ENCODE results near the gene PHLPP2.

The PHLPP2 gene, protein sequence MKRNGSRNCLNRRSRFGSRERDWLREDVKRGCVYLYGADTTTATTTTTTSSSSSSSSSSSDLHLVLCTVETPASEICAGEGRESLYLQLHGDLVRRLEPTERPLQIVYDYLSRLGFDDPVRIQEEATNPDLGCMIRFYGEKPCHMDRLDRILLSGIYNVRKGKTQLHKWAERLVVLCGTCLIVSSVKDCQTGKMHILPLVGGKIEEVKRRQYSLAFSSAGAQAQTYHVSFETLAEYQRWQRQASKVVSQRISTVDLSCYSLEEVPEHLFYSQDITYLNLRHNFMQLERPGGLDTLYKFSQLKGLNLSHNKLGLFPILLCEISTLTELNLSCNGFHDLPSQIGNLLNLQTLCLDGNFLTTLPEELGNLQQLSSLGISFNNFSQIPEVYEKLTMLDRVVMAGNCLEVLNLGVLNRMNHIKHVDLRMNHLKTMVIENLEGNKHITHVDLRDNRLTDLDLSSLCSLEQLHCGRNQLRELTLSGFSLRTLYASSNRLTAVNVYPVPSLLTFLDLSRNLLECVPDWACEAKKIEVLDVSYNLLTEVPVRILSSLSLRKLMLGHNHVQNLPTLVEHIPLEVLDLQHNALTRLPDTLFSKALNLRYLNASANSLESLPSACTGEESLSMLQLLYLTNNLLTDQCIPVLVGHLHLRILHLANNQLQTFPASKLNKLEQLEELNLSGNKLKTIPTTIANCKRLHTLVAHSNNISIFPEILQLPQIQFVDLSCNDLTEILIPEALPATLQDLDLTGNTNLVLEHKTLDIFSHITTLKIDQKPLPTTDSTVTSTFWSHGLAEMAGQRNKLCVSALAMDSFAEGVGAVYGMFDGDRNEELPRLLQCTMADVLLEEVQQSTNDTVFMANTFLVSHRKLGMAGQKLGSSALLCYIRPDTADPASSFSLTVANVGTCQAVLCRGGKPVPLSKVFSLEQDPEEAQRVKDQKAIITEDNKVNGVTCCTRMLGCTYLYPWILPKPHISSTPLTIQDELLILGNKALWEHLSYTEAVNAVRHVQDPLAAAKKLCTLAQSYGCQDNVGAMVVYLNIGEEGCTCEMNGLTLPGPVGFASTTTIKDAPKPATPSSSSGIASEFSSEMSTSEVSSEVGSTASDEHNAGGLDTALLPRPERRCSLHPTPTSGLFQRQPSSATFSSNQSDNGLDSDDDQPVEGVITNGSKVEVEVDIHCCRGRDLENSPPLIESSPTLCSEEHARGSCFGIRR (N-terminal part only)

DNA sequence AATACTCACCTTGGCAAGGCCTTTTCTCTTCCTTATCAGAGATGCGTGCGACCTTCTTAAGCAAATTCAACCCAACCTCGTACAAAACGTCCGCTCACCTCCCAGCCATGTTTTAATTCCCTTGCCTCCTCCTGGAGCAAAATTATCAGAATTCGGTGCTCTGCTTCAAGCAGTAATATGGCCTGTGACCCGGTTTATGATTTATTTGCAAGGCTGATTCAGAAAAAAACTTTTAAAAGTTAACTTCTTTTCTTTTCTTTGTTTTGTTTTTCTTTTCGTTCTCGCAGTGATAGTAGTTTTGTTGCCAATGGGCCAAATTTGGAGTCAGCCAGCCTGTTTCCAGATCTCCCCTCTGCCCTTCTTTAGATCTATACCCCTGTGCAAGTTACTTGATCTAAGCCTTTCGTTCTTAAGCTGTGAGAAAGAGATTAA is at the start of gene PHLPP2:
PHLPP2 (minus strand) TSS at position 382 of the 432 bp plus-strand sequence. CDS start 9,906 bp downstream, outside the sequence.
- DNase-seq (ENCODE audit: low read depth in 2 of 2, low spot score in 1 of 2), result no peak

DNA sequence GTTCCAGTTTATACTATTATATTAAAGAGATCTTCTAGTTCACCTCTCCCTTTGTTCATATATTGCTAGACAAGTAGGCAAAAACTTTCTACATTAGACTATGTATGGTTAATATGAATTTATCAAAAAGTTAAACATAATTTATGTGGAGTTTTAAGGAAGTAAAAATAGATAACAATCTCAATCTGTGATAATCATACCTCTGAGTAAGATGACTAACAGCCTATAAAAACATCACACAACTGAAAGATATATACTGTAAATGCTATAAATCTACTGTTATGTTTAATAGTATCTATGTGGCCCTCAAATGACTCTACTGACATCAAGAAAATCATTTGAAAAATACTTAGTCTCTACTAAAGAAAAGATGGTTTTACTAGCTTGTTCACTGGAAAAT is 47.1 kb upstream of the PHLPP2 start:
- DNase-seq (ENCODE audit: low read depth in 2 of 2, low spot score in 1 of 2), result no peak

DNA sequence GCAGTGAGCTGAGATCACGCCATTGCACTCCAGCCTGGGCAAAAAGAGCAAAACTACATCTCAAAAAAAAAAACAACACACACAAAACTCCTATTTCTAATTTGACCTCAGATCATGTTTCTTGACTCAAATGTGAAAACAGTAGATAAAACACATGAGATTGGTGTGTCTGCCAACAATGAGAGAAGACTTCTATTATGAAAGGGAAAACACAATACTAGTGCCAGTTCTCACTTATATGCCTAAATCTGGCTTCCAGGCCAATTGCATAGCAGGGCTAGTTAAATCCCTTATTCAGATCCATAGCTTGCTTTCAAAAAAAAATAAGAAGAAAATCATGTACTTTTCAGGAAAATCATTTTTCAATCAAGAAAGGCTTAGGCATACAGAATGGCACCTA is 44.7 kb upstream of the PHLPP2 start:
- no peak for DNase-seq (ENCODE audit: low read depth in 2 of 2, low spot score in 1 of 2)

DNA sequence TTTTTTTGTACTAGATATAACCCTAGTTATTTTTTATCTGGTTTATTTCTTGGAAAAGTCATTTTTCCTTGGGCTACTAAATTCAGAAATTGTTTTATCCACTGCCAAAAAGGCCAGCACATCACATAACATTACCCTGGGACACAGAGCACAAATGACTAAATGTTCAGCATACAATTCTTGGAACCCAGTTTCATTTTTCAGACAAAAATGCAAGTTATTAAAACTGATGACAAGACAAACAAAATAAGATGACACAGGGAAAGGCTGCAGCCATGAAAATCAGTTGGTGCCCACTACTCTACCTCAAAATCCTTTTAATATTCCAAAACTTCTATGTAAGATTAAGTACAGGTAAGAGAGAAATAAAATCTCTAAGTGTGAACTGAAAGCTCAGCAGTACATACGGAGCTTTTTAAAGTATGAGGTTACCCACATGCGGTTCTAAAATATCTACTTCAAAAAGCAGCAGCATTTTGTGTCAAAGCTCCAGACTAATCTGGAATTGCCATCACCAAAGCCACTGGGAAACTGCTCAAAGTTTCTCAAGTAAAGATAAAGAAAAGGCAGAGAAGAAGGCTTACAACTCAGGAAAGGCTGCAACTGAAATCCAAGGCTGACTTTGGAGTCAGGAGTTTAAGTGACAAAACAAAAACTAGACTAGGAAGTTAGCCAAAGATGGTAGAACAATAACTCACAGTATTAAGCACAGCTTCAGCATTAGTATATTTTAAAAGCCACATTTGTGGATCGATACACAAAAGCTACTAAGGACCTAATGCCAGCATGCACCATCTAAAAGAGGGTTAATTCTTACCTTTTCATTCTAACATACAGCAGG is 42.8 kb upstream of the PHLPP2 start:
- no peak for DNase-seq (ENCODE audit: low read depth in 2 of 2, low spot score in 1 of 2)

DNA sequence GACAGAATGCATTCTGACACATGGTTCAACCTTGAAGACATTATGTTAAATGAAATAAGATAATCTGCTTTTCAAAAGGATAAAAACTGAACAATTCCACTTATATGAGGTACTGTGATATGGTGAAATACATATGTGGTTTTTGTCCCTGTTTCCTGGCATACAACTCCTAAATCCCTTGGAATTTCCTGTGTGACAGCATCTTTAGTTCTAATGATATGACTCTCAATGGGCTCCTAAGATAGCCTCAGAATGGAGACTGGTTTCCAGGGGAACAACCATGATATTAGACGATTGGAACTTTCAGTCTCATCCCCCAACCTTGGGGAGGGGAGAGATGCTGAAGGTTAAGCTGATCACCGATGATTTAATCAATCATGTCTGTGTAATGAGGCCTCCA is 37.7 kb upstream of the PHLPP2 start:
- no peak for DNase-seq (ENCODE audit: low read depth in 2 of 2, low spot score in 1 of 2)

DNA sequence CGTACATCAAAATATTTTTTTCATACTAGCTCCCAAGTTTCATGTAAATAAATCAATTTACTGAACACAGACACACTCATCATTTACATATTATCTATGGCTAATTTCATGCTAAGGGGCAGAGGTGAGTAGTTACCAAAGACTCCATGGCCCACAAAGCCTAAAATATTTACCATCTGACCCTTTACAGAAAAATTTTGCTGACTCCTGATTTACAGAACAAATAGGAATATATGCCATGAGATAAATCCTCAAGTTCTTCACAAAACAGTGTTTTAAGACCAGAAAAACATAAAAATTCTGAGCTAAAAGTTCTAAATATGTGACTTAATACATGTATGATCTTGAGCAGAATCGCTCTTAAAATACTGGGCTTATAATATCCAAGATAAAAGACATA is 36.6 kb upstream of the PHLPP2 start:
- DNase-seq (ENCODE audit: low read depth in 2 of 2, low spot score in 1 of 2), result no peak

DNA sequence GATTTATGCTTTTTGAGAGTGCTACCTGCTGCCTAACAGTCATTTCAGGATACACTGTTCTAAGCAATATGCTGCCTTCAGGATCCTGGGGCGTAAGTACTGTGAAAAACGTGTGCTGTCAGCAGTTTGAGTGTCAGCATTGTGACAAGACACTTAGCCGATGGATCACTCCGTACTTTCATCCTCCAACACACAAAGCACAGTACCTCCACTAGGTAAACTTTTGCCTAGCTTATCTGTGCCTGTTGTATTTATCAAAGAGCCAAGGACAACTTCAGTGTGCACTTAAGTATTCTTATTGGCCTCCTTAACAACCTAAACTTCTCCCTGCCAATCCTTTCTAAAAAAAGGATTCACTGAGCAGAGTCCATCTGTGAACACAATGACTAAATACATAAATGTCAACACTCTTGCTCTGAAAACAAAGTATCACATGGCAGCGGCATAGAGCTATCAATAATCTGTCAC is 33.8 kb upstream of the PHLPP2 start:
- DNase-seq (ENCODE audit: low read depth in 2 of 2, low spot score in 1 of 2), result no peak

DNA sequence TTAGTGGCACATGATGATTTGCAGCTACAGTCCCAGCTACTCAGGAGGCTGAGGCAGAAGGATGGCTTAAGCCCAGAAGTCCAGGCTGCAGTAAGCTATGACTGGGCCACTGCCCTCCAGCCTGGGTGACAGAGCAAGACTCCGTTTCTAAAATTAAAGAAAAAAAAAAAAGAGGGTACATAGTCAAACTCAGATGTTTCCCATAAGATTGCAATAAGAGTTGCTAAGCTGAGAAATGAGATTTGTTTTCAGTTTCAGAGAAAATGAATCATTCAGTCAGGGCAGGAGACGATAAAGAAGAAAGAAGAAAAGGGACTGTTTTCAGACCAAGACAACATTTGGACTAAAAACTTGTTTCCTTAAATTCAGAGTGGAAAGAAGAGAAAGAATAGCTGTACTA is 30.2 kb upstream of the PHLPP2 start:
- DNase-seq (ENCODE audit: low read depth in 2 of 2, low spot score in 1 of 2), result no peak

DNA sequence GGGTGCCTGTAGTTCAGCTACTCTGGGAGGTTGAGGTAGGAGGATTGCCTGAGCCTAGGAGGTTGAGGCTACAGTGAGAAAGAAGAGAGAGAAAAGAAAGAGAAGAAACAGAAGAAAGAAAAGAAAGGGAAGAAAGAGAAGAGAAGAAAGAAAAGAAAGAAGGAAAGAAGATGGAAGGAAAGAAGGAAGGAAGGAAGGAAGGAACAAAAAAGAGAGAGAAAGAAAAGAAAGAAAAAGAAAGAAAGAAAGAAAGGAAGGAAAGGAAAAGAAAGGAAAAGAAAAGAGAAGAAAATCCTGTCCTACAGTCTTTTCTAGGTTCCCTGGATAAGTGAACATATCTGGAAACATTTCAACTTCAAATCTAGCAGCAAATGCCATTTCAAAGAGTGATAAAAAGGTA is 29.6 kb upstream of the PHLPP2 start:
- DNase-seq (ENCODE audit: low read depth in 2 of 2, low spot score in 1 of 2), result no peak

DNA sequence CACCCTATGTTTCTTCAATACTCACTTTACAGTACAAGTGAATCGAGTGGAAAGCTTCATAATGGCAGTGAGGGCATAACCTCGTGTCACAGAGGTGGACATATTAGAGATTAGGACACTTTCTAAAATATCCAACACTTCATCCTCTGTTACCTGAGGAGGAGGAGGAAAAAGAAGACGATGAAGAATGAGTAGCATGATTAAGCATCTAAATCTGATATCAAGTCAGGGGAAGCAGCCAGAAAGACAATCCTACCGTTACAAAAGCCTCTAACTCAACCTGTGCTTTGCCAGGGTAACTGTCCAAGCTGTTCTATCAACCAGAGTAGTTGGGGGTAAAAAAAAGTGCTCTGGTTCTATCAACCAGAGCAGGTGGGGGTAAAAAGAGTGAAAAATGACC is 23.7 kb upstream of the PHLPP2 start:
- no peak for DNase-seq (ENCODE audit: low read depth in 2 of 2, low spot score in 1 of 2)

DNA sequence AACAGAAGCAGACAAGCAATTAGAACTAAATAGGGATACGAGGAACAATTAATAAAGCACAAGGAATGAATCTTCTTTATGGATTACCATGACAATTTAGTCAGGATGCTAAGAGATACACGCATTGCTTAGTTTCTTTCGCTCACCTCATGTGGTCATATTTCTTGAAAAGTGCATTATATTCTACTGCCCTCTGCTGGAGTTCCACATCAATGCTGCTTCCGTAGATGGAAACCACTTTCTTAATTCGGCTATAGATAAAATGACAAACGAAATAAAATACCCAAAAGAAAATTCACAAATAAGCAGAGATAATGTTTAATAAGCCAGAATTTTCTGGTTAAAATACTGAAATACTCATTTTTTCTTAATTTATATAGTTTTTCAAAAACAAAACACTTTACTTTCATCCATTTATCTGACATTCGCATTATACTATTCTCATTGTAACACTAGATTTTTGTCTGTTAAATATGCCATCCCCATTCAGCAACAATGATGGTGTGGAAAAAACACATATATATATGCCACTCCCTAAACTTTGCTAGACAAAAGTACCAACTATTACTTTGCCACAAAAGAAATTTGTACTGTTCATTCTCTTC is 22.0 kb upstream of the PHLPP2 start:
- DNase-seq (ENCODE audit: low read depth in 2 of 2, low spot score in 1 of 2), result no peak

DNA sequence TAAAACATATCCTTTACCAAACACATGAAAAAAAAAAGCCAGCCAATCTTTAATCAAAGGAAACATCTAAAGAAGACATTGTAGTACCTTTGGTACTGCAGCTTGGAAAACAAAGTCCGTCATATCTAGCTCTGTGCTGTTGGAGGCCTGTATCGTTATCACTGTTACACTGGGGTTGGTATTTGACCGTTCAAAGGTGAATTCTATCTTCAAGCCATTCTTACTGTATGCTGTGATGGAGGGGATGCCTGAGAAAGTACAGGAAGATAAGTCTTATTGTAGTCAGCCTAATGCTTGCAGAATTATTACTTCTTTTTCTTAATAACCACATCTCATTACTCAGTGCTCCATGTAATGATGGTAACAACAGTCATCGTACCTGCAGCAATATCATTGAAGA is 14.4 kb upstream of the PHLPP2 start:
- DNase-seq (ENCODE audit: low read depth in 2 of 2, low spot score in 1 of 2), result no peak

DNA sequence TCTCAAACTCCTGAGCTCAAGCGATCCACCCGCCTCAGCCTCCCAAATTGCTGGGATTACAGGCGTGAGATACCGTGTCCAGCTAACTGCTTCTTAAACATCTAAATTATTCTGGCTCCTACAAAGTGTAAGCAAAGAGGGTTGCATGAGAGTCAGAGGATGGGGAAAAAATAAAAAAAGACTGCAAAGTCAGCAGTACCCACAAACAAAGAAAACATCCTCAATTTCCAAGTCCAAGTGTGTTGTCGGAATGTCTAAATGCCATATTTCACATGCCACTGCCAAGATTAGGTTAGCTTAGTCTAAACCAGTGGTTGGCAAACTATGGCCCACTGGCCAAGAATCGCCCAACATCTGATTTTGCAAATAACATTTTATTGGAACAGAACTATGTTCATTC is 13.0 kb upstream of the PHLPP2 start:
- no peak for DNase-seq (ENCODE audit: low read depth in 2 of 2, low spot score in 1 of 2)

DNA sequence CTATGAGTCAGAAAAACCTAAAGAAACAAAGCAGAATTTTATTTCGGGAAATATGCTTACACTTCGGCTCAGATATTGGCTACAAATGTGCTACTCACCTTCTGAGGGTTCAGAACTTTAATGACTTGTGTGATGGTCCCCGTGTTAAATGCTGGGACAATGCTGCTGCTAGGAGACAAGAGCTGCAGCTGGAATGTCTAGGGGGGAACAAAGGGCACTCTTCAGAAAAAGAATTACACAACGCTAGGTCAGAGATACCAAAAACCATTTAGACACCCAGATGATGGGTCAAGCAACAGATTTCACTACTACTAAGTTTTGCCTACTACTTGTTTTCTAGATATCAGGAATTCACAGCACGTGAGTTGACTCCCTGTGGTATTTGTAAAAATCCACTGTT is 10.0 kb upstream of the PHLPP2 start:
- DNase-seq (ENCODE audit: low read depth in 2 of 2, low spot score in 1 of 2), result no peak

DNA sequence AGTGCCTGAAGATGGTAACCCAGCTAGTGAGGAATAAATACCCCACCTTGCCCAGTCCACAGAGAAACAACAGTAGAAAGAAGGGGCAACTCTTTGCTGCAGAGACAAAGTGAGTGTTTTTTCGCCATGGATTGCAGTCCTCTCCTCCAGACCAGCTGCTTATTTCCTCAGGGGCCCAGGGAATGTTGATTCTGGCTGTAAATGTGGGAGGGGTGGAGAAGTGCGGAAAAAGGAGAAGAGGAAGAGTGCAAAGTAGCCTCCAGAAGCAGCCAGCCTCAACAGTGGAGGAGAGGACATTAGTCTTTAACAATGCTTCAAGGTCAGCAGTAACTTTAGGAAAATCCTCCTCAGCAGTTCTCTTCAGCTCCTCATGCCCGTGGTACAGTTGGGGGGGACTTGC is 8.1 kb upstream of the PHLPP2 start:
- DNase-seq (ENCODE audit: low read depth in 2 of 2, low spot score in 1 of 2), result no peak

DNA sequence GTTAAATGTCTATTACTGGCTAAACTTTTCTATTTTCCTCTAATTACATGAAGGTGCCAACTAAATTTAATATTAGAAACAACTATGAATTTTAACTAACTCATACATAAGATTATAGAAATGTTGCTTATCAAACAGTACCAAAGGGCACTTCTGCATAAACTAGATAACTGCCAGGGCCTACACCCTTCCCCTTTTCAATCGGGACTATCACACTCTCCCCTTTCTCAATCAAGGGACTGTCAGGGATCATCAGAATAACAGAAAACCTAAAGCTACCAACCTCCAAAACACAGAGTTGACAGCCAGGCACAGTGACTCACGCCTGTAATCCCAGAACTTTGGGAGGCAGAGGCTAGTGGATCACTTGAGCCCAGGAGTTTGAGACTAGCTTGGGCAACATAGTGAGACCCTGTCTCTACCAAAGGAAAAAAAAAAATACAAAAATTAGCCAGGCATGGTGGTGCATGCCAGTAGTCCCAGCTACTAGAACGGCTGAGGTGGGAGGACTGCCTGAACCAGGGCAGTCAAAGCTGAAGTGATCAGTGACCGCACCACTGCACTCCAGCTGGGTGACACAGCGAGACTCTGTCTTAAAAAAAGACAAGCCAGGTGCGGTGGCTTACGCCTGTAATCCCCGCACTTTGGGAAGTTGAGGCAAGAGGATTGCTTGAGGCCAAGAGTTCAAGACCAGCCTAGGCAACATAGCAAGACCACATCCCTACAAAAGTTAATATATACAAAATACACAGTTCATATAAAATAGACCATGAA is 3.2 kb upstream of the PHLPP2 start:
- no peak for DNase-seq (ENCODE audit: low read depth in 2 of 2, low spot score in 1 of 2)

DNA sequence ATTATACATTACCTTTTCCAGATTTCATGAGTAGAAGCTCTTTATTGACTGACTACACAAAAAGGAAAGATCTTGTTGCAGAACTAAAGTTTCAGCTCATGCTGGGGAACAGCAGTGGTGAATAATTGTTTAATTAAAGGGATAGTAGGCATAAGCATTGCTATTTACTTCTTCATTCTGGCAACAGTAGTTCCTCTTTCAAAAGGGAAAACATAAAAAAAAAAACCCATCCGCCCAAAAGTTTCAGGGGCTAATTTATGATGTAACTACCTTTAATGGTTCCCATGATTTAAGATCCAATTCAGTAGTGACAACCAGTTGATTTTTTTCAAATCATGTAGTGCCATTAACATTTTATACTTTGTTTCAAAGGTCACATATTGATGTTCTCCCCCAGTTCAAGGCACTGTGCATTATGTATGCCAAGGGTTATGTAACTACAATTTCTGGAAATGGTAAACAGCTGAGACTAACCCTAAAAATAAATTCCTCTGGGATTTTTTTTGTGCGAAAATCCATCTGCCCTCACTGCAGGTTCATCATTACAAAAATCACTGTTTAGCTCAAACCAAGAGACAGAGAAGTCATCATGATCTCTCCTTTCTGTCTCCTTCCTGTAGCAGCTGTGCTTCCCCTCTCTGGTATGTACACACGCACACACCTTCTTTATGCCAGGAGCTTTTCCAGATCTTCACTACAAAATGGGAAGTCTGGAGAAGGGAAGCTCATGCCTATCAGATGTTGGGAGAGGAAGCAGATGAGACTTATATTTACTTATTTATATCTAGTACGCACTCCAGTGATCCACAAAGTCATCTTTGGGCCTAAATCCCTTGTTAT is 2.2 kb upstream of the PHLPP2 start:
- no peak for DNase-seq (ENCODE audit: low read depth in 2 of 2, low spot score in 1 of 2)

DNA sequence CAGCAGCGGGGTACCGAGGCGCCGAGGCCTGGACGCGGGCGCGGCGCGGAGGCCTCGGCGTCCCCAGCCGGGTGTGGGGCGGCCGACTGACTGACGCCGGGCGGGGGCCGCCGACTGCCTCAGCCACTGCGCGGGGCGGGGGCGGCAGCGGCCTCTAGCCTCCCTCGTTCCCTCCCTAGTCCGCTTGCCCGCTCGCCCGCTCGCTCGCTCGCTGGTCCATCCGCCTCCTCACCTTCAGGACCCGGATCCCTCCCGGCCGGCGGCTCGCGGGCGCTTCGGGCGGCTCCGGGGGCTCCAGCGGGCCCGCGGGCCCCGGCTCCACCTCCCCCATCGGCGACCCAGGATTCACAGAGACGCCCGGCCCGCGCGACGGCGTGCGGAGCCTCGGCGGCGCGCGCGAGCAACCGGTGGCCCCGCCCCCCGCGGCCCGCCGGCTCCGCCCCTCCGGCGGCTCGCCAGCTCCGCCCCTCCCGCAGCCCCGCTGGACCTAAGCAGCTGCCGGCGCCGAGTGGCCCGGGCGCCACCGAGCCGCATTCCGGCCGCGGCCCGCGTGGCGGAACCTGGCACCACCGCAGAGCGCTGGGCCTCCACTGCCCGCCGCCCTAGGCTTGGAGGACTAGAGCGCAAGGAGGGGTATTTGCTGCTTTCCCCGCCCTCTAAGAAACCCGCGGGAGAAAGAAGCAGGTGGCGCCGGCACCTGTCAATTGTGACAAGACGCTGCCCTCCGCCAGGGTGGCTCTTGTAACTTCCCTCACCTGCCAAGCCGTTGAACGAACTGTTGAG is 773 bp downstream of the PHLPP2 start:
- DNase-seq (ENCODE audit: low read depth in 2 of 2, low spot score in 1 of 2), result peak; percentile 41 to 61
